GM19397 (cell line): ENCODE data around the gene AMIGO1.

Experiments
- ATAC-seq: cut with Tn5 transposase; IDR thresholded peaks from one replicate; pipeline ENCODE4 v1.9.1; 2021; ENCODE audit warnings: mild to moderate bottlenecking, moderate library complexity; ENCODE audit not compliant: unreplicated experiment

The AMIGO1 gene, protein sequence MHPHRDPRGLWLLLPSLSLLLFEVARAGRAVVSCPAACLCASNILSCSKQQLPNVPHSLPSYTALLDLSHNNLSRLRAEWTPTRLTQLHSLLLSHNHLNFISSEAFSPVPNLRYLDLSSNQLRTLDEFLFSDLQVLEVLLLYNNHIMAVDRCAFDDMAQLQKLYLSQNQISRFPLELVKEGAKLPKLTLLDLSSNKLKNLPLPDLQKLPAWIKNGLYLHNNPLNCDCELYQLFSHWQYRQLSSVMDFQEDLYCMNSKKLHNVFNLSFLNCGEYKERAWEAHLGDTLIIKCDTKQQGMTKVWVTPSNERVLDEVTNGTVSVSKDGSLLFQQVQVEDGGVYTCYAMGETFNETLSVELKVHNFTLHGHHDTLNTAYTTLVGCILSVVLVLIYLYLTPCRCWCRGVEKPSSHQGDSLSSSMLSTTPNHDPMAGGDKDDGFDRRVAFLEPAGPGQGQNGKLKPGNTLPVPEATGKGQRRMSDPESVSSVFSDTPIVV

DNA sequence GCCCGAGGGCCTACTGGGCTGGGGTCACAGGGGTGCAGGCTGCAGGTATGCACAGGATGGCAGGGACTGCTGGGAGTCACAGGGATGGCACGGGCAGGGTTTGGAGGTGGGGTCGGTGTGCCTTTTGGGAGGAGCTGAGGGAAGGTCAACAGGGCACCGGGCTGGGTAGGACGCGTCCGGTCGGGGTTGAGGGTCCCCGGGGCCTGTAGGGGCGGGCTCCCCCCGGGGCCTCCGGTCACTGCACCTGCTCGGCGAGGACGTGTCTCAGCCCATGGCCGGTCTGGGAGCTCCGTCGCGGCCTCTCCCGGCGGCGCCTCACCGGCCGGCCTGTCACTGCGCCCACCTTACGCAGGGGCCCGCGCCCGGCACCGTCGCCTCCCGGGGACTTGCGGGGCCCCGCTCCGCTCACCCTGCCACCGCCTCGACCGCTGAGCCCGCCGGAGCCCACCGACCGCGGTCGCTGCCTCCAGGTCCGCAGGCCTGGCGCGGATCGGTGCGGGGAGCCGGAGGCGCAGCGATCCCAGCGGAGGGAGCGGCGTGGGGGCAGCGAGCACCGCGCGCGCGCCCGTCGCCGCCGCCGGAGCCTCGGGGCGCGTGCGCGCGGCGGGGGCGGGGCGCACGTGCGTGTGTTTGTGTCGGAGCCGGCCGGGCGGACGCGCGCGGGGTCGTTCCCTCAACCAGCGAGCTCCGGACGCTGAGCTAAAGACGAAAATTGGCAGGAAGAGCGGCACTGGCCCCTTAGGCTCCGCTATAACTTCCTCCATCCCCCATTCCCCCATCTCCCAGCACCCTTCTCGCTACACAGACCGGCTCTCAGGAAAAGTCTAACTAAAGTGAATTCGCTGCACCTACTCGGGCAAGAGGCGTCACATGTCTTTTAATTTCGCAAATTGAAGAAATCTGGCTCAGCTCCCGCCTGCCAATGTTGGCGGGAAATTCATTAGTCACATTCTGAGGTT lies at the start of gene AMIGO1:
Gene AMIGO1, minus strand, starts transcription at position 552 of the 959 bp plus-strand sequence. CDS start 815 bp downstream, outside the sequence.
- peak; percentile 61 for ATAC-seq

DNA sequence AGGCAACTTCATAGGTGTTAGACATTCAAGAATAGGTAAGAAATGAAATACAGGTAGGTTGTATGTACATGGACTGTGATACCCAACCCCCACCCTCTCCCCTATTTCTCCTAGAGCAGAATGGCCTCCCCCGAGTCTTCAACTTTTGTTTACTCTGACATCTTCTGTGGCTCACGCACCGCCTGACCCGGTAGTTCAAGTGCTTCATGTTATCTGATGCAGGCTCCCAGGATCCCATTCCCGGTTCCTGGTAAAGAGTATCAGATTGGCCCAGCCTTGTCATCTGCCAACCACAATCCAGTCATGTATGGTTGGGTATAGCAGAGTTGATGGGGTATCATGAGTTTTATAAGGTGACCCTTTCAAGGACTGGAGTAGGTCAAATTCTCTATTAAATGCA lies 48.0 kb upstream of the AMIGO1 start:
- ATAC-seq: no peak

DNA sequence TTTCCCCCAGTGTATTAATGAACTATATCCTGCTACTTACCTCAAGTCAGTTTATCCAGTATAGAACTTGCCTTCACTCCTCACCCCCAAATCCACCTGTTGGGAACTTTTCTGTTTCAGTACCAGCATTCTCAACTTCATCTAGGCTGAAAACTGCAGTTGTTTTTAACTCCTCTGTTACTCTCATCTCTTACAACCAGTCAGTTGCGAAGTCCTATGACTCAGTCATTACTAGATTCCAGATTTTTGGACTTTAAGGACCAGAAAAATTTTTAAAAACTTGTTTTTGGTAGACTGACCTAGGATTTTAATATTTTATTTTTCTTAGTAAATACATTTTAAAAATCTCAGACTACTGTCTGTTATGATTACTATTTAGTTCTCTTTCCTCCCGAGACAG lies 47.0 kb upstream of the AMIGO1 start:
- ATAC-seq: no peak

DNA sequence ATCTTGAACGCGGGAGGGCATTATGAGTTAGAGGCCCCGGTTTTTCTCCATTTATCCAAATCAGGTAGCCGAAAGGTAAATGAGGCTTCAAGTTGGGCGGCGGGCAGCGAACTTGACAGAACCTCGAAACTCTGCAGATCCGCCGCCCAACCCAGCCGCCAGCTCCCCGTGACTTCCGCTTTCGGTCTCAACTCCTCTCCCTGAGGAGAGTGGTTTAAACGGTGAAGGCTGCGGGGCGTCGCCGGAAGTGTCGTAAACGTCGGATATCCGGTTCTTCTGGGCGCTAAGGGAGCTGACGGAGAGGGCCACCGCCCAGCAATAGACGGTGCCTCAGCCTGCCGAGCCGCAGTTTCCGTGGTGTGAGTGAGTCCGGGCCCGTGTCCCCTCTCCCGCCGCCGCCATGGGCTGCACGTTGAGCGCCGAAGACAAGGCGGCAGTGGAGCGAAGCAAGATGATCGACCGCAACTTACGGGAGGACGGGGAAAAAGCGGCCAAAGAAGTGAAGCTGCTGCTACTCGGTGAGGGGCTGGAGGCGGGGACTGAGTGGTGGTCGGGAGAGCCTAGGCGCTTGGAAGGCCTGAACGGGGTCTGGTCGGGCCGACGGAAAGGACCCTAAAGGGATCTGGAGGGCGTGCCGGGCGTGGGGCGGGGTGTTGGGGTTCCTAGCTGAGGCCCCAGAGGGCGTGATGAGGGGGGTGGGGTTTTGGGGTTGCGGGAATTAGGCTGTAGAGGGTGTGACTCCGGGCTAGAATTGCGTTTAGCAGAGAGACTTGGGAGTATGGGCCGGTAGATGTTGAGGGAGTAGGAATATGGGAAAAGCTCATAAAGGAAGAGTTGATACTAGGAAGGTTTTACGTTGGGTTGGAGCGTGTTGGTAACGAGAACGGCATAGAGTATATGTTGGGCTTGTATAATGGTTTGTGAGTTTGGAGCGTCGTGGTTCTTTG lies 39.1 kb upstream of the AMIGO1 start, which contains the start of gene GNAI3:
Gene GNAI3, plus strand, starts transcription at position 295 of the 947 bp plus-strand sequence. Its CDS starts 106 bp downstream, at position 401.
- ATAC-seq: peak; percentile 90

DNA sequence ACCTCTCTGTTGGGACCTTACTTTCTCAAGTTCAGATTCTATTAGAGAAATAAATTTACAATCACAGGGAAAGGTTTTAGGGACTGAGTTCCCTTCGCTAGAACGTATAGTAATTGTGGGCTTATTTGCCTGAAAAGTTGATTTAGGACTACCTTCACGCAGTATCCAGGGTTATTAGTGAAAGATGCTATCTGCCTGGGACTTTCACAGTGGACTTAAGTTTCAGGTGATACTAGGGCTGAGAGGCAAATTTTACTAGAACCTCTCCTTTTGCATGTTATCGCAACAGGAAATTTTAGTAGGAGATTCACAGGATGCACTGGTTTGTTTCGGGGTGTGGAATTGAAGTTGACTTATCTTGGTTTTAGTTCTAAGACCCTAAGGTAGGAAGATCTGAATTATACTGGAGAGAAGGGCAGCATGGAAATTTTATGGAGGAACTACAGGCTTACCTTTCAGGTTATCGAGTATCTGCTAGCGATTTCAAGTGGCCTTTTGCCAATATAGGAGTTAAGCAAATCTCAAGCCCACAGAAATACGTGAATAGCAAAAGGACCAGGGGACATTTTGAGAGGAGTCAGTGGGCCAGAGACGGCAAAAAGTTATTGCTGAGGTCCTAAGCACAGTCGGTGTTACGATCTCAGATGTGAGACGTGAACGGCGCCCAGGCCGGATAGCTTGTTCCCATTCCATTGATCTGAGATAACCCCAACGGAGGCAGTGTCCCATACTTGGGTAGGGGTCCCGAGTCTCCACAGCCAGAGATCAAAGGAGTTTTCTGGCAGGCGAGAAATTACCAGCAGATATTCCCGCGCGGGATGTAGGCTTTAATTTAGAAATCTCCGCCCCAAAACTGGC lies 38.2 kb upstream of the AMIGO1 start:
- peak; percentile 11 for ATAC-seq

DNA sequence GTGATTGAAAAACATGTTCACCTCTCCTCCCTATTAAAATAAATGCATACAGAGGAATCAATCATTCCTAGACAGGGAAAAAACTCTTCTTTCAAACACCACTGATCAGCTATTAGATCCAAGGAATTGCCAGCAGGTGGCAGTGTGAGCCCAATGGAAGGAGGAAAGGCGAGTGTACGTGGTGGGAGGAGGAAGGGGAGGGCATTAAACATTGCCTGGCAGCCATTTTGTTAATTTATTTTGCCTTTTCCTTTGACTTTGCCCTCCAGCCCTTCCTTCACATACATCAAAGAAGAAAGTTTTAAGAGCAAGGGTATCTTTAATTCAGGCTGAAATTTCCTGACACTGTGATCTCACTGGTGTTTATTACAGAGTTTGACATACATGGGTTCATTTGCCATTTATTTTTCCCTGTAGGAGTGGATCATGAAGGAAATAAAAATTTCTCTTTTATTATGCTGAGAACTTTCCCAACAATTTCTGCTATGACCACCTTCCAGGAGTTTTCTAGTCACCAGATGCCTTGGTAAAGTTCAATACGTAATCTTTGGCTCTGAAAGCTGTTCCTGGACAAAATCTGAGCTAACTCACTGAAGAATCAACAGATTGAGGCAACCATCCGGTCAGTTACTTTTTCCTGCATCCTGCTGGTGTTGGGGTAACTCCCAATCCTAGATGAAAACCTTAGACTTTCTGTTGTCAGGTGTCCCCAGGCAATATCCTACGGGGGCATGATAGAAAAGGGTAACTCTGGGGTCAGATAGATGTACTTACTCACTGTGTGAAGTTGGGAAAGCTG lies 37.0 kb upstream of the AMIGO1 start:
- no peak for ATAC-seq

DNA sequence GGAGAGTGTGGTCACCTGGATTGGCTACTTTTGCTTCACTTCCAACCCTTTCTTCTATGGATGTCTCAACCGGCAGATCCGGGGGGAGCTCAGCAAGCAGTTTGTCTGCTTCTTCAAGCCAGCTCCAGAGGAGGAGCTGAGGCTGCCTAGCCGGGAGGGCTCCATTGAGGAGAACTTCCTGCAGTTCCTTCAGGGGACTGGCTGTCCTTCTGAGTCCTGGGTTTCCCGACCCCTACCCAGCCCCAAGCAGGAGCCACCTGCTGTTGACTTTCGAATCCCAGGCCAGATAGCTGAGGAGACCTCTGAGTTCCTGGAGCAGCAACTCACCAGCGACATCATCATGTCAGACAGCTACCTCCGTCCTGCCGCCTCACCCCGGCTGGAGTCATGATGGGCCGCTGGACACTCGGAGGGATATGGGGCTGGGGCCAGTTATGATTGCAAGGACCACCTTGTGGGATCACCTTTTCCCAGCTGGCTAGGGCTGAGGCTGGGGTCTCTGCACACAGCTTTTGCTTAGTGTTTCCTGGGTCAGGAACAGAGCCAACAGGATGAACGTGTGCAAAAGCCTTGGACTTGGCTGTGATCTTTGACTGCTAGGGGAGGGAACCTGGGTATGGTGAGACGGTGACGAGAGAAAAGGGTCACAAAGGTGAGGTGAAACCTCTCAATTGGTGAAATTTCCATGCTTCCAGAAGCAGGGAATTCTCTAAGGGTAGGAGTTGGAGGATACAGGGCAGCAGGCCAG lies 34.6 kb upstream of the AMIGO1 start:
- no peak for ATAC-seq

DNA sequence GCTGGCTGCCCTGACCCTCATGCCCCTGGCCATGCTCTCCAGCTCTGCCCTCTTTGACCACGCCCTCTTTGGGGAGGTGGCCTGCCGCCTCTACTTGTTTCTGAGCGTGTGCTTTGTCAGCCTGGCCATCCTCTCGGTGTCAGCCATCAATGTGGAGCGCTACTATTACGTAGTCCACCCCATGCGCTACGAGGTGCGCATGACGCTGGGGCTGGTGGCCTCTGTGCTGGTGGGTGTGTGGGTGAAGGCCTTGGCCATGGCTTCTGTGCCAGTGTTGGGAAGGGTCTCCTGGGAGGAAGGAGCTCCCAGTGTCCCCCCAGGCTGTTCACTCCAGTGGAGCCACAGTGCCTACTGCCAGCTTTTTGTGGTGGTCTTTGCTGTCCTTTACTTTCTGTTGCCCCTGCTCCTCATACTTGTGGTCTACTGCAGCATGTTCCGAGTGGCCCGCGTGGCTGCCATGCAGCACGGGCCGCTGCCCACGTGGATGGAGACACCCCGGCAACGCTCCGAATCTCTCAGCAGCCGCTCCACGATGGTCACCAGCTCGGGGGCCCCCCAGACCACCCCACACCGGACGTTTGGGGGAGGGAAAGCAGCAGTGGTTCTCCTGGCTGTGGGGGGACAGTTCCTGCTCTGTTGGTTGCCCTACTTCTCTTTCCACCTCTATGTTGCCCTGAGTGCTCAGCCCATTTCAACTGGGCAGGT lies 33.9 kb upstream of the AMIGO1 start:
- ATAC-seq: no peak

DNA sequence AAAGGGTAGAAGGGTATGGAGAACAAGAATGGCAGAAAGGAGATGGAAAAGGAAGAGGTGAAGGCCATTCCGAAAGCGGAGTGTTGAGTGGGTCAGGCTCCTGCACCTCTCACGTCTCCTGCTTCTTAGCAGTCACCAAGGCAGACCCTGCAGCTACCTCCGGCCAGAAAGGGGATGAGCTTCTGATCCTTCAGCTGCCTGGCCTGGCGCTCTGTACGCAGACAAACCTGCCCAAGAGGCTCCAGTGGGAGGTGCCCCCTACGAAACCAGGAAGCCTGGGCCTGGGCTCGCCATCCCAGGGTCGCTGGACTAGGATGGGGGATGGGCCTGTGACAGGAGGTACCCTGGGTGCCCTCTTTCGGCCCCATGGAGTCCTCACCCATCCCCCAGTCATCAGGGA lies 33.1 kb upstream of the AMIGO1 start:
- no peak for ATAC-seq

DNA sequence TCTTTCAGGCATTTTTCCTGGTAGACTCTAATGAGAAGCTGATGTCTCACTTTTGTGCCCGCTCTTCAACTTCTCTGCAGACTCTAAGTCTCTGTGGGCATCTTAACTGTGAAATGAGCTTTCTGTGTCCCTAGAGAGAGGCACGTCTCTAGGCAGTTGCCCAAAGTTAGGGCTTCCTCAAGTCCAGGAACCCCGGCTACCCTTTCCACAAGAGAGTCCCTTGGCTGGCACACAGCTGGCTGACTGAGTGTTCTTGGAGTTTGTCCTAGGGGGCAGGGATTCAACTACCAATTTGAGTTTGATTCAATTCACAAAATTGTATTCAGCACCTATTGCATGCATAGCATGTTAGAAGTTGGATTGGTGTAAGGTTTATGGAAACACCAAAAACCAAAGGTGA lies 31.6 kb upstream of the AMIGO1 start:
- ATAC-seq: no peak

DNA sequence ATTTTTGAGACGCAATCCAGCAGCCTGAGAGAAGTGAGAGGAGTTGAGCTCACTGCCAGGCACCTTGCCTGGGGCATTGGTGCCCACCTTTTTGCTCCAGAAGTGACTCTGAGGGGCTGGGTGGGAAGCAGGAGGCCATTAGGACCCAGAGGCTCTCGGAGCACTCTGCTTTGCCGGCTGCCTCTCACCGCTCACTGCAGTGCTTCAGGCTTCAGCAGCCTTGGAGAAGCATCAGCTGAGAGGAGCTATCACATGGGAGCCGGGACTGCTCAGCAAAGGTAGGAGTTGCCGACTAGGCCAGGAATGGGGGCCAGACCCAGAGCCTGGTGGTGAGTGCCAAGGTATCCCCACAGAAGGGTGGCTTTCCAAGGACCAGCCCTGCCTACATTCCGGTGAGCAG lies 30.1 kb upstream of the AMIGO1 start, which contains the start of gene GPR61:
Gene GPR61, plus strand, starts transcription at position 197 of the 400 bp plus-strand sequence. CDS start 3,151 bp downstream, outside the sequence.
- ATAC-seq: no peak

DNA sequence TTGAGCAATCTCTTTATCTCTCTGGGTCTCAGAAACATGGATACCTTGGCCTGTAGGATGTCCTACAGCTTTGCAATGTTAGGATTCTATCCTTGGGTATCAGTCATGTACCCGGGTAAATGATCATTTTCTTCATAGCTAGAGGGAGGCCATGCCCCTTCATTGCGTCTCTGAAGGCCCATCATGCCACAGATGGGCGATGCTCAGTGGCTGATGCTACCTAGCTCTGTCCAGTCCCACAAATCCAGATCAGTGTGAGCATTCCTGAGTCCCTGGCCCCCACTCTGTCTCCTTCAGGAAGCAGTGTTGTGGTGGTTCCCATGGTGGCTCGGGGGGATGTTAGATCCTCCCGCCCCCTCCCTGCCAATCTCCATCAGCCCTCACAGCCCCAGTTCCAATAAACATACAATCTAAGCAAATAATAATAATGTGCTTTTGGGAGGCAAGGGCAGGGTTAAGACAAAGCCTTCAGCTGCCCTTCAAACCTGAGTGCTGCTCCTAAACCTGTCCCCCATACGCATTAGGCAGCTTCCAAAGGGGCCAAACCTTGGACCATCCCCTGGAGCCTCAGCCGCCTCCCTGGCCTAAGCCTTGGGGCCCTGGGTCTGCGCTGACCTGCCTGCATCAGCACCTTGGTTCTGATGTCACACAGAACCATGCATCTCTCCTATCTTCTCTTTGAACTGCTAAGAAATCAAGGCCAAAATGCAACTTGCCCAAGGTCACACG lies 29.5 kb upstream of the AMIGO1 start:
- no peak for ATAC-seq

DNA sequence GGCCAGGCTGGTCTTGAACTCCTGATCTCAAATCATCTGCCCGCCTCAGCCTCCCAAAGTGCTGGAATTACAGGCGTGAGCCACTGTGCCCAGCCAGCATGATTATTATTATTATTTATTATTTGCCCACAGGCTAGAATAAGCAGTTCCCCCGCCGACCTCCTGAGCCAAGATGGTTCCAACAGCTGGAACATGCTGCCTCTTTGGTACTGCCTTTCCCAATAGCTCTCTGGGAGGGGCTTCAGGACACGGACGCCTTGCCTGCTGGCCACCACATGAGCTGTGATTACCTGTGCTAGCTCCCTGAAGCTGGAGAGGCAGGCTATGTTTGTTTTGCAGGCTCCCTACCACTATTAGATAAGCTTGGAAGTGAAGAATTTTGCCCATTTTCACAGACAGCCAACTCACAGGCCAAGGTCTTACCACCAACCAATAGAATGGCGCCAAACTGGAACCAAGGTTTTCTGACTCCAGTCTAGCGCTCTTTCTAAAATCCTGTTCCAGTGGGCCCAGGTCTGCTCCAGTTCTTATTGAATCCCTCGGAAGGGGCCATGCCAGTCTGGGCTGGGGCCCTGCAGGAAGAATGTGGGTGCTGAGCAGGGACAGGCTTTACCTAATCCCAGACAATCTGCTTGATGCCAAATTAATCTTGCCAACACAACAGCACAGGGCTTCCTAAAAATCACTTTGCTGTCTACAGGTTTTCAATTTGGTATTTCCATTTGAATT lies 28.1 kb upstream of the AMIGO1 start:
- ATAC-seq: no peak

DNA sequence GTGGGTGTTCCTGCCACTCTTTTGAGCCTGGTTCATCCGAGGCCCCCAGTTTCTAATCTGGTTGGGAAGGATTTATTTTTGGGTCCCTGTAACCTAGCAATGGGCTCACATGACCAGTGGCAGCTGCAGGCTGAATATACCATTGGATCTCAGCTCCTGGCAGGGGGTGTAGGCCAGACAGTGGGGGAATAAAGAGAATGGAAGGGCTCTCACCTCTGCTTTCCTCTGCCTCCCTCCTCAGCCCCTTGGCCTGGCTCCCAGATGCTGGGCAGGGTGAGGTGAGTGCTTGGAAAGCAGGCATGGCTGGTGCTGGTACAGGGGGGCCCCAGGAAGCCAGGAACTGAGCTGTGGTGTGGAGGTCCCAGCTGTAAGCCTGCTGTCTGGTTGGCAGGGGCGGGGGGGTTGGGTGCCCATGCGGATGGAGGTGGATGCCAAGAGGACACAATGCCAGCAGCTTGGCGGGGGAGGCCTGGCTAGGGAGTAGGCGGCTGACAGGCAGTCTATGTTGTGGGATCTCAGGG lies 26.5 kb upstream of the AMIGO1 start:
- no peak for ATAC-seq

DNA sequence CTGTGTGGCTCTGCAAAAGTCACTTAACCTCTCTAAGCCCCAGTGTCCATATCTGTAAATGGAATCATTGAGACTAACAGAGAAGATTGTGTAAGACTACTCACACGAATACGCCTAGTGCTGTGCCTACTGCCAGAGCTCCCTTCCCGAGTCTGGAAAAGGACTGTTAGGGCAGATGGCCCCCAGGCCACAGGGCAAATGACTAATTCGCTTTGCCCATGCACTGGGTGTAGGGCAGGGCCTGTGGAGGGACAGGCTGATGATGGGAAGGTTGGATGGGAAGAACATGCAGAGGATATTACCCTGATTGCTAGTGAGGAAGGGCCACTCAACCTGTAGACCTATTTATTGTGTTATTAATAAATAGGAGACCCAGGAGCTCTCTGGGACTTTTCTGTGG lies 26.0 kb upstream of the AMIGO1 start:
- ATAC-seq: no peak
